Measurements from ENCODE around the gene SOX8. TPM values are rescaled to one million over a fixed set of nuclear protein-coding genes. Genes with fewer than 3 reads are reported as not detected.

The SOX8 gene
- total and polyA plus RNA-seq, 10 of the 15 experiments (the other 5 are each of a cell fraction or from before 2014, with no cell fraction given) = not detected

DNA sequence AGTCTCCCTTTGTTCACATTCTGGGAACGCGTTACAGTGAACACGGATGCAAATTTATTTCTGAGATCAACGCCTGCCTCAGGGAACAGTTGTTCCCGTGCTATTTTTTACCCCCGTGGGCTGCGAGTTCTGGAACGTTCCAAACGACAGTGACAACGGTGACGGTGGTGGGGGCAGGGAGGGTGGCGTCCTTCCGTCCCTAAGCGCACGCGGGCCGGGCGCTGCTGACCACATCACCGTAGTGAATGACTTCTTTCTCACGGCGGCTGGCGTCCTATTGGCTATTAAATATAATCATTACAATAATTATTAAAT is 45.9 kb downstream of the SOX8 start:
- Histone ChIP-seq H3K4me2 (ENCODE audit: control insufficient read depth, insufficient read depth) (no peak overlapping the region), H3K36me3 (ENCODE audit: control insufficient read depth in 2 of 2, insufficient read depth in 2 of 2, low read length in 1 of 2) (no peaks in the 10 kb centered on the region), H4K20me1 (ENCODE audit: control insufficient read depth, insufficient read depth) (no peaks in the 10 kb centered on the region), H3K9ac (ENCODE audit: control insufficient read depth, insufficient read depth, low read length) (no peak overlapping the region), H2AFZ (ENCODE audit: control insufficient read depth, low read depth, low read length) (no peak overlapping the region), H3K27ac (ENCODE audit: control insufficient read depth, insufficient read depth) (no peak overlapping the region), H3K9me3 (replicated peaks; ENCODE audit: control insufficient read depth, insufficient read depth, low read length) (no peaks in the 10 kb centered on the region), H3K4me1 (ENCODE audit: control insufficient read depth, insufficient read depth, low read length) (no peaks in the 10 kb centered on the region), H3K4me3 (no peak overlapping the region), H3K27me3 (replicated peaks in 1 of 2; ENCODE audit: control insufficient read depth in 2 of 2, insufficient read depth in 2 of 2, low read length in 1 of 2) (no peaks in the 10 kb centered on the region), H3K79me2 (ENCODE audit: control insufficient read depth, insufficient read depth, low read length) (no peaks in the 10 kb centered on the region)
- DNase-seq (ENCODE audit: low read depth, low spot score) (no peak), ATAC-seq (no peak), FAIRE-seq (no peak)
- 55% methylated on average over 22 of the region's 22 CpGs for WGBS (ENCODE audit: insufficient coverage, insufficient replicate concordance, low lambda C conversion rate, missing lambda C conversion rate)
- in situ Hi-C loops (cut with MboI) = no loop called here
- ChIA-PET RAD21 (ENCODE audit: unreplicated experiment) (no interaction called here), CTCF (no interaction called here), SMC1A (ENCODE audit: uncharacterized antibody, unreplicated experiment) (no interaction called here), POLR2A (no interaction called here)
- no TSS peak for BruUV-seq (replicated peaks)
- intact Hi-C loops (cut with micrococcal nuclease; ENCODE audit: unreplicated experiment) = no loop called here
- TF ChIP-seq SREBF2 (IDR thresholded peaks at IDR 0.05; ENCODE audit: low read length) = no peak
- no peak for TF ChIP-seq CEBPB (IDR thresholded peaks at IDR 0.05; ENCODE audit: borderline replicate concordance in 1 of 2, low read depth in 2 of 2, low read length in 2 of 2)
- TF ChIP-seq, protein P1, sequence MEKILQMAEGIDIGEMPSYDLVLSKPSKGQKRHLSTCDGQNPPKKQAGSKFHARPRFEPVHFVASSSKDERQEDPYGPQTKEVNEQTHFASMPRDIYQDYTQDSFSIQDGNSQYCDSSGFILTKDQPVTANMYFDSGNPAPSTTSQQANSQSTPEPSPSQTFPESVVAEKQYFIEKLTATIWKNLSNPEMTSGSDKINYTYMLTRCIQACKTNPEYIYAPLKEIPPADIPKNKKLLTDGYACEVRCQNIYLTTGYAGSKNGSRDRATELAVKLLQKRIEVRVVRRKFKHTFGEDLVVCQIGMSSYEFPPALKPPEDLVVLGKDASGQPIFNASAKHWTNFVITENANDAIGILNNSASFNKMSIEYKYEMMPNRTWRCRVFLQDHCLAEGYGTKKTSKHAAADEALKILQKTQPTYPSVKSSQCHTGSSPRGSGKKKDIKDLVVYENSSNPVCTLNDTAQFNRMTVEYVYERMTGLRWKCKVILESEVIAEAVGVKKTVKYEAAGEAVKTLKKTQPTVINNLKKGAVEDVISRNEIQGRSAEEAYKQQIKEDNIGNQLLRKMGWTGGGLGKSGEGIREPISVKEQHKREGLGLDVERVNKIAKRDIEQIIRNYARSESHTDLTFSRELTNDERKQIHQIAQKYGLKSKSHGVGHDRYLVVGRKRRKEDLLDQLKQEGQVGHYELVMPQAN (conservative IDR thresholded peaks at IDR 0.05) = no peak
- no peak for TF ChIP-seq ZNF622 (IDR thresholded peaks at IDR 0.05)
- TF ChIP-seq BCL11A (IDR thresholded peaks at IDR 0.05; ENCODE audit: low read depth, low read length) = no peak
- no peak for TF ChIP-seq IKZF1 (conservative IDR thresholded peaks at IDR 0.05)
- TF ChIP-seq ATF7 (IDR thresholded peaks at IDR 0.05; ENCODE audit: low read depth) = no peak
- TF ChIP-seq STAT1 (conservative IDR thresholded peaks at IDR 0.05) = no peak
- TF ChIP-seq, protein P2, sequence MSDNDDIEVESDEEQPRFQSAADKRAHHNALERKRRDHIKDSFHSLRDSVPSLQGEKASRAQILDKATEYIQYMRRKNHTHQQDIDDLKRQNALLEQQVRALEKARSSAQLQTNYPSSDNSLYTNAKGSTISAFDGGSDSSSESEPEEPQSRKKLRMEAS (IDR thresholded peaks at IDR 0.05; ENCODE audit: low read depth, low read length) = no peak
- TF ChIP-seq NFYA (IDR thresholded peaks at IDR 0.05; ENCODE audit: borderline replicate concordance, low read depth, low read length) = no peak
- TF ChIP-seq, protein P3, sequence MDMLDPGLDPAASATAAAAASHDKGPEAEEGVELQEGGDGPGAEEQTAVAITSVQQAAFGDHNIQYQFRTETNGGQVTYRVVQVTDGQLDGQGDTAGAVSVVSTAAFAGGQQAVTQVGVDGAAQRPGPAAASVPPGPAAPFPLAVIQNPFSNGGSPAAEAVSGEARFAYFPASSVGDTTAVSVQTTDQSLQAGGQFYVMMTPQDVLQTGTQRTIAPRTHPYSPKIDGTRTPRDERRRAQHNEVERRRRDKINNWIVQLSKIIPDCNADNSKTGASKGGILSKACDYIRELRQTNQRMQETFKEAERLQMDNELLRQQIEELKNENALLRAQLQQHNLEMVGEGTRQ (IDR thresholded peaks at IDR 0.05; ENCODE audit: borderline replicate concordance, low read depth, low read length) = no peak
- no peak for TF ChIP-seq RELA (IDR thresholded peaks at IDR 0.05; ENCODE audit: borderline replicate concordance, partially characterized antibody)
- no peak for TF ChIP-seq TAF1 (IDR thresholded peaks at IDR 0.05; ENCODE audit: borderline replicate concordance, low read depth, low read length)

Measured in GM12878 (cell line).